Measurements from ENCODE around the gene PAX8. TPM values are rescaled to one million over a fixed set of nuclear protein-coding genes. Genes with fewer than 3 reads are reported as not detected.

The PAX8 gene
- total RNA-seq, 1 experiment from 2014 or later: 0.46 TPM

DNA sequence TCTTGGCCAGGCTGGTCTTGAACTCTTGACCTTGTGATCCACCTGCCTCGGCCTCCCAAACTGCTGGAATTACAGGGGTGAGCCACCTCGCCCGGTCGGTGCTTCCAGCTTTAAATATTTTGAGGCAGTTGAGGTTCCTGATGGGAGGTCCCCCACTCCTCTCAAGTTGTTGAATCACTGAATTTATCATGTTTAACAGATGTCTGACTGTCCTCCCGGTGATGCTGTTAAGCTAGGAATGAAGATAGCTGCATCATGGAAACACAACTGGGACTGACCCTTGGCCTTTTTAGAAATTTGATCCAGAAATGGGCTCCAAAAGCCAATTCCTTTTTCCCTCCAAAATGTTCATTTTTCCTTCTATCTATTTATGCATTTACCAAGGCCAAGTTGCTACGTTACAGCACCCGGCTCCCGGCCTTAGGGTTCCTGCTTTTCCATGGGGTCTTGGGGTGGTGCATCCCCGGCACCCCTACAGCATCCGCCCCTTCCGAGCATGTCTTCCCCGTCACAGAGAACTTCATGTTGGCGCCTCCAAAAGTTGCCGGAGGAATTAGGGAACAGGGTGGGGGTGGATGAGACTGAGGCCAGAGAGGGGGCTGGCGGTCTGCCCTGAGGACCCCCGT is 43.9 kb downstream of the PAX8 start:
- H3K36me3 ChIP-seq: peaks cover 31% of the 10 kb centered on the region
- H3K4me3 ChIP-seq: peak overlapping the region; percentile 79
- no peaks in the 10 kb centered on the region for H3K9me3 ChIP-seq
- no peak for DNase-seq
- no peaks in the 10 kb centered on the region for H3K27me3 ChIP-seq

DNA sequence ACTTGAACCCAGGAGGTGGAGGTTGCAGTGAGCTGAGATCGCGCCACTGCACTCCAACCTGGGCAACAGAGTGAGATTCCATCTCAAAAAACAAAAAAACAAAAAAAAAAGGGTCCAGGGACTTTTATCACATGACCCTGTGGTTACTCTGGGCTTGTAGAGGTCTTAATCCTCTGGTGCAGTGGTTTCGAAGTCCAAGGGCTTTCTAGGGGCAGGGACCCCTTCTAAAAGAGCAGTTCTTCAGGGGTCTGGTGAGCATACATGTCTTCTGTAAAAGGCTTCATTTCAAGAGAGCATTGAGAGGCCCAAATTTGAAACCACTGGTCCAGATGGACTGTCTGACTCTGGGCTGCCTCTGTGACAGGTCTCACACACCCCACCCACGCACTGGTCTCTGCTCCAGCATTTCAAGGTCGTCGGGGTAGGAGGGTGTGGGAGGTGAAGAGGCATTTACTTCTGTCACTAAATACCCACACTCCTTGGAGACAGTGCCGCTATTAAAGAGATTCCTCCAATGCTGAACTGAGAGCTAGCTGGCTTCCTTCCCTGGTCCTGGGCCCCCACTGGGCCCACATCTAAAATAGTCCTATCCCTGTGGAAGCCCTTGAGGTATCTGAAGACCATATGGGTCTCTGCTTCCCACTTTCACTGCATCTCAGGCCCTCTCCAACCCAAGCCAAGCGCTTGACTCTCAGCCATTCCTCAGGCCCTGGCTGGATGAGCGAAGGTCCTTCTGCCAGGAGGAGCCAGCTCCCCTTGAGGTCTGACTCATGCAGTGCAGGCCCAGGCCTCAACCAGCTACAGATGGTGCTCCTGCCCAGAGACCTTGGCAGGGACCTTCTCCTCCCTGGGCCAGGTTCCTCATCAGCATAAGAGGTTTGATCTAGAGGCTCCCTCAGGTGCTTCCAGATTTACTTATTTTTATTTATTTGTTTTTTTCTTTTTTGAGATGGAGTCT is 44.8 kb downstream of the PAX8 start:
- Histone ChIP-seq H3K36me3 (peaks cover 22% of the 10 kb centered on the region), H3K9me3 (no peaks in the 10 kb centered on the region), H3K4me3 (no peak overlapping the region), H3K27me3 (no peaks in the 10 kb centered on the region)
- DNase-seq: peak; percentile 90

DNA sequence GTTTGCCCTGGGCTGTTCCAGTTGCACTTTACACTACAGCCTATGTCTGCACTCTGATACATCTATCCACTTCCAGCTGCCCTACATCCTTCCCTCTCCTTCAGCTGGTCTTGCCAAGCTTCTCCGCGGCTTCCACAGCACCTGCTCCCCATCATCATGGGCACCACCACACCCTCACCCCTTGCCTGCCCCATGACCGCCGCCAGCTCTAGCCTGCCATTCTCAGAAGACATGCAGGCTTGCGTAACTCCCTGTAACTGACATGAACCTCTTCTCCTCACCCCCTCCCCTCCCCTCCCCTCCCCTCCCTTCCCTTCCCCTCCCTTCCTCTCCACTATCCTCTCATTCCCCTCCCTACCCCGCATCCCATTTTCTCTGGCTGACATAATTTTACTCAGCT is 46.0 kb downstream of the PAX8 start:
- H3K27me3 ChIP-seq: no peaks in the 10 kb centered on the region
- H3K9me3 ChIP-seq: no peaks in the 10 kb centered on the region
- H3K4me3 ChIP-seq: no peak overlapping the region
- DNase-seq: no peak
- H3K36me3 ChIP-seq: peaks cover 13% of the 10 kb centered on the region

DNA sequence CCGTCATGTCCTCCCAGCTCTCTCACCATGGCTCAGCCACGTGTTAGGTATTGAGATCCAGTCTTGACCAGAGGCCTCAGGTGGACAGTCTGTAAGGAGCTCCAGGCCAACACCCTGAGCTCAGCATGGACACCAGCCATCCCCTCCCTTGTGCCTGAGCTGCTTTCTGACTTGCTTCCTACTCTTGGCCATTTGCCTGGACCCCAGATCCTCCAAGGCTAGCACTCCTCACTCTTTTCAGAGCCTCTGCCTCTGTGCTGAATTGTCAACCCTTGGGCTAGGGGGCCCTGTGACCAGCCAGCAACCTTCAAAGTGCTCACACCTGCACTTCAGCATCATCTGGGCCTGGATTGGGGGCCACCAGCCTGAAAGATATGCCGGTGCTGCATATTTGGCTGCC is 46.6 kb downstream of the PAX8 start:
- peaks cover 7% of the 10 kb centered on the region for H3K36me3 ChIP-seq
- H3K4me3 ChIP-seq: no peak overlapping the region
- H3K9me3 ChIP-seq: no peaks in the 10 kb centered on the region
- DNase-seq: no peak
- H3K27me3 ChIP-seq: no peaks in the 10 kb centered on the region

DNA sequence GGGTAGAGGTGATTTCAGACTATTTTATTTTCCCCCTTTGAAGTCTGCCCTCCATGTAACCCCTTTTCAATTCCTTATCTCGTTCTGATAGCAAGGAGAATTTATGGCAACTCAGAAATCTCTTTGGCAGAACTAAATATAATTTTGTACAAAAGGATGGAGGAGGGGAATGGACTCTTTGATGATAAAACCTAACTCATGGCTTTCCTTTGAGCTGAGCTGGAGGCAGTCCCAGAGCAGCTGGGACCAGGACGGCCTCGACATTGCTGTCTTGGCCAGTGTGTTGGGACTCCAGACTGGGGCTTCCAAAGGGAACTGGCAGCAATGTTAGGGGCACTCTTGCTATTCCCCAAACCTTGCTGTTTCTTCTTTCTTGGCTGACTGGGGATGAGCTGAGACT is 47.7 kb downstream of the PAX8 start:
- H3K36me3 ChIP-seq: no peaks in the 10 kb centered on the region
- H3K27me3 ChIP-seq: no peaks in the 10 kb centered on the region
- no peaks in the 10 kb centered on the region for H3K9me3 ChIP-seq
- no peak overlapping the region for H3K4me3 ChIP-seq
- DNase-seq: no peak

DNA sequence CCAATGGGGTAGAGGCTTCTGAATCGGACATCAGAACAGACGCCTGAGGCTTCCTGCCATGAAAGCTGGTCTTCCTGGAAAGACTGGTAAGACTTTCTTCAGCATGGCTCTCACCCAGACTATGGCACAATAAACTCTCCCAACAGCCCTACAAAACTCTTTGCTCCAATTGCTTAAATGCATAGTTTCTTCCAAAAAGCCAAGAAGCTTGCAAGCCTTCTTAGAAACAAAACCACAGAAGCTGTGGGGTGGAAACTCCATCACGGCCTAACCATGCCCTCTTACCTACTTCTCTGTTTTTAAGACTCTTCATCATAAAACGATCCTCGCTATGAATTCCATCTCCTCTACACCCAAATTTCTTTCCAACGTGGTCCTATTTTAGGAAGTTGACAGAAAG is 48.2 kb downstream of the PAX8 start:
- no peaks in the 10 kb centered on the region for H3K9me3 ChIP-seq
- no peaks in the 10 kb centered on the region for H3K27me3 ChIP-seq
- no peak overlapping the region for H3K4me3 ChIP-seq
- no peaks in the 10 kb centered on the region for H3K36me3 ChIP-seq
- DNase-seq: no peak

DNA sequence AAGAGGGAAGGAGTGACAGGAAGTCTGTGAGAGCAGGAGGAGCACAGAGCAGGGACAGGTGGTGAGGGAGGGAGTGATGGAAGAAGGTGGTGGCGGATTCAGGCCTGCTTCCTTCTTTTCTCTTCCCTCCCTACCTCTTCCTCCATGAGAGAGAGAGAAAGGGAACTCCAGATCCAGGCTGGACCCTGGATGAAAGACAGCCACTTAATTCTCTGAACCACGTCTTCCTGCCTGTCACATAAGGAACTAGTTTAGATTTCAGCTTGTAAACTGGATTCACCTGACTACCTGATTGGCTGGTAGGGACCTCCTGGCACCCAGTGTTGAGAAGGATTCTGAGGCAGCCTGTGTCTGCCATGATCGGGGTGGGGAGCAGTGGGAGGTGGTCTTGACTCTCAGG is 48.9 kb downstream of the PAX8 start:
- no peaks in the 10 kb centered on the region for H3K9me3 ChIP-seq
- H3K4me3 ChIP-seq: no peak overlapping the region
- H3K27me3 ChIP-seq: no peaks in the 10 kb centered on the region
- no peak for DNase-seq
- H3K36me3 ChIP-seq: no peaks in the 10 kb centered on the region

DNA sequence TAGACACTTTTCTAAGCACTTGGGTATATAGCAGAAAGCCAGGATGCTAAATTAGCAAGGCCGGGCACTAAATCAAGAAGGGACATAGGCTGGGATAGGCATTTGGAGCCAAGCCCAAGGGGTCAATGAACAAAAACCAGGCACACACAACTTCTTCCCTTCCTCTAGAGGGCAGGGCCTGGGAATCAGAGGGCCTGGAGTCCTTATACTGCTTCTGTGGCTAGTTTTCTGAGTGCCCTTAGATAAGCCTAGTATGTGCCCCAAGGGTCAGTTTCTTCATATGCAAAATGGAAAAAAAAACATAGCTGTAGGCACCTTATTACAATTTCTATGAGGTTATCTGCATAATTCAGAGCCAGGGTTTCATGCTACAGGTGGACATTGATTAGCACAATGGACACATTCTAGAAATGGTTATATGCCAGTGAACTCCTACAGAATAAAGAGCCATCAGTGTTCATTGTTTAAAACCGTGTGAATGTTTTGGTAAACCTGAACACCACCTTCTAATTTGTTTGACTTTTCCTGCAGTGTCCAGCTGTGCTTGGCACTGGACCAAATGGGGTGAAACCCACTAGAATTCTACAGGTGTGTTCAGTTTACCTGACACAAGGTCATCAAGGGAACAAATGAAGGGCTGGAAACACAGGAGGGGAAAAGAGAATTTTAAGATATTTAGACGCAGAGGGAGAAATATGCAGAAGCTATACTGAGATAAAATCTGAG is 49.6 kb downstream of the PAX8 start:
- no peak for DNase-seq

DNA sequence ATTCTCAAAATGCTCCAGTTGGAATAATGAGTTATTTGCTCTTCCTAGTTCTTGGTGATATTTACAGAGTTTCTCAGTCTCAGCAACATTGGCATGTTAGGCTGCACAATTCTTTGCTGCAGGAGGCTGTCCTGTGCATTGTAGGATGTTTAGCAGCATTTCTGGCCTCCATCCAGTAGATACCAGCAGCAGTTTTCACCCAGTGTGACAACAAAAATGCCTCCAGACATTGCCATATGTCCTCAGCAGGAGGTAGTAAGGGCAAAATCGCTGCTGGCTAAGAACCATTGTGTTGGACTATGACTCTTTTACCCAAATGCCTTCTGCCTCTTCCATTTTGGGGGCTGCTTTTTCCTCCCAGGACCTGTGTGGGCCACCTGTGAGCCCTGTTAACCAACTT is 50.4 kb downstream of the PAX8 start:
- no peaks in the 10 kb centered on the region for H3K27me3 ChIP-seq
- DNase-seq: no peak
- H3K4me3 ChIP-seq: no peak overlapping the region
- H3K36me3 ChIP-seq: no peaks in the 10 kb centered on the region
- no peaks in the 10 kb centered on the region for H3K9me3 ChIP-seq

More for the DNA sequence above, 49.6 kb downstream of the PAX8 start:
- Histone ChIP-seq H3K27me3 (no peaks in the 10 kb centered on the region), H3K9me3 (no peaks in the 10 kb centered on the region), H3K4me3 (no peak overlapping the region), H3K36me3 (no peaks in the 10 kb centered on the region)

DNA sequence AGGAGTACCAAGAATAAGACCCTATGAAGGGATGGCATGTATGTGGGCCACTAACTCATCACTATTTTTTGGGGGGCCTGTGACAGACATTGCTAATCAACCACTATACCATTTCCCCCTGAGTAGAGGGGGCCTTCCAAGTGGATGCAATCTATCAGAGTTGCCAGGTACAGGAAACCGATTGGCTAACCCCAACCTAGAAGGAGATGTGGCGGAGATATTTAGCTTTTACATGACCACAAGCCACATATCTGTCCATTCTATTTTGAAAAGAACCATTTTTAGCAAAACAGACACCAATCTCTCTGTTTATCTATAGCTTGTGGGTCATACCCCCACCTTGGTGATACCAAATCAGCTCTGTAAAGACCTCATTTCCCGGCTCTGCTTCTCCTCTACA is 51.0 kb downstream of the PAX8 start:
- H3K4me3 ChIP-seq: no peak overlapping the region
- no peak for DNase-seq
- H3K36me3 ChIP-seq: no peaks in the 10 kb centered on the region
- no peaks in the 10 kb centered on the region for H3K27me3 ChIP-seq
- H3K9me3 ChIP-seq: no peaks in the 10 kb centered on the region

DNA sequence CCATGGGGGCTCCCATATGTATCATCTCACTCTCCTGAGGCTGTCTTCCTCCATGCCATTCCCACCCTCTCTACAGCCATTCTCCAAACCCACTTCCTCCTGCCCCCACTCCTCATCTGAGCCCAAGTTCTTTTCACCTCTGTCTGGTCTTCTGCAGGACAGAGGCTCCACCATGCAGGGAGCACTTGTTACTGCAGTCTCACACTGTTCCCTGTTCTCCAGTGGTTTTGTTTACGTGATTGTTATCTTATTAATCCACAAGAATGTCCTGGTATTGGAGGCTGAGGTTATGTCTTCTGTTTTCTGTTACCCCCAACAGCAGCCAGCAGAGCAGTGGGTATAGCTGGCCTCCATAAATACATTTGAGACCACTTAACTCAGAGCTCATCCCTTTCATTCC is 51.4 kb downstream of the PAX8 start:
- H3K27me3 ChIP-seq: no peaks in the 10 kb centered on the region
- no peaks in the 10 kb centered on the region for H3K9me3 ChIP-seq
- no peak overlapping the region for H3K4me3 ChIP-seq
- DNase-seq: no peak
- H3K36me3 ChIP-seq: no peaks in the 10 kb centered on the region

DNA sequence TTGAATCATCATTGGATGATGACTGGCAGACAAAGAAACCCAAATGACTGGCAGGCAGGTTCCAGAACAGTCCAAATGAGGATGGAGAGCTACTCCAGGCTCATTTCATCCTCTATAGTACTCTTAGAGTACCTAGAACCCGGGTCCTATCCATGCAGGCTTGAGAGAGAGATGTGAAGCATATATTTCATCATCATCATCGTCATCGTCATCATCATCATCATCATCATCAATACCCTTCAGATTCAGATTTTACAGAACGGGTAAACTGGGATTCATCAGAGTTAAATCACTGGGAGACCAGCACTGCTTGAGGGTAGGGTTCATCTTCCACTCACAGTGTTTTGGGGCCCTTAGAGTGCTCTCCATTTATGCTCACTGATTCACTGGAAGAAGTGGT is 52.3 kb downstream of the PAX8 start:
- no peak overlapping the region for H3K4me3 ChIP-seq
- no peak for DNase-seq
- H3K9me3 ChIP-seq: no peaks in the 10 kb centered on the region
- no peaks in the 10 kb centered on the region for H3K27me3 ChIP-seq
- H3K36me3 ChIP-seq: no peaks in the 10 kb centered on the region

DNA sequence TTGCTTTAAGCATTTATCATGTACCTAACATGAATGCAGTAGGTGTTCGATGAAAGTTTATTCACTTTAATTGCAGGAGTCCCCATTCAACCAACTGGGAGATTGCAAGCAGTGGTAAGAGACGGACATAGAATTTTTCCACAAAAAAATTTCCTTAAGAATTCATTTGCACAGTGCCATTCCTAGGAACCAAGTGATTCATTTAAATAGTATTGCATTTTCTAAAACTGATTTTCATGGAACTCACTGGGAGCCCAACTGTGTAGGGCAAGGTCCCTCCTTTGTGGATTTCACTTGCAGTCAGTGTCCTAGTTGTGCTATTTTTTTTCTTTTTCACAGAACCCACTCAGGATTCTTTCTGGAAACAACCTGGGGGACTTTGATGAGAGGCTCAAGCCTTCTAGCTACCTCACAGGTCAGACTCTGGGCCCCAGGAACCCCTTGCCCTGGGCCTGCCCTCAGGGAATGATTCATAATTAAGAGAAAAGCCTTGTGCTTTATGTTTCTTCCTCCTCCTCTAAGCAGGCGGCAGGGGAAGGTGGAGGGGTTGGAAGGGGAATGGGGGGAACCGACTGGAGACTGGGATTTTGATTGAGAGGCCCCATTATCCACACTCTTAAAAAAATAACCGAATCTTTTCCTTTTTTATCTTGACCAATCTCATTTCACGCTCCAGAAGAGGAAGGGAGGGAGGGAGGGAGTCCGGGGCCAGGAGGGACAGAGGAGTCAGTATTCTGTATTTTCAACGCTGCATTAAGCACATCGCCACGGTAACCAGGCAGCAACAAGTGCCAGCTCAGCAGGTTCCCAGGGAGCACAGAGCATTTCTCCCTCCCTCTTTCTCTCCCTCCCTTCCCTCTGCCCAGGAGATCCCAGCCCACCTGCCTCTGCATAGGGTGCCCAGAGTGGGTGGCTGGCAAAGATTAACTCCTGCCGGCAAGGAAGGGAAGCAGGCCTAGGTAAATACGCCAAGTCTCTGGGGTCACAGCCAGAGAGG is 53.2 kb downstream of the PAX8 start:
- no peaks in the 10 kb centered on the region for H3K36me3 ChIP-seq
- DNase-seq: no peak
- H3K9me3 ChIP-seq: no peaks in the 10 kb centered on the region
- no peak overlapping the region for H3K4me3 ChIP-seq
- H3K27me3 ChIP-seq: no peaks in the 10 kb centered on the region

DNA sequence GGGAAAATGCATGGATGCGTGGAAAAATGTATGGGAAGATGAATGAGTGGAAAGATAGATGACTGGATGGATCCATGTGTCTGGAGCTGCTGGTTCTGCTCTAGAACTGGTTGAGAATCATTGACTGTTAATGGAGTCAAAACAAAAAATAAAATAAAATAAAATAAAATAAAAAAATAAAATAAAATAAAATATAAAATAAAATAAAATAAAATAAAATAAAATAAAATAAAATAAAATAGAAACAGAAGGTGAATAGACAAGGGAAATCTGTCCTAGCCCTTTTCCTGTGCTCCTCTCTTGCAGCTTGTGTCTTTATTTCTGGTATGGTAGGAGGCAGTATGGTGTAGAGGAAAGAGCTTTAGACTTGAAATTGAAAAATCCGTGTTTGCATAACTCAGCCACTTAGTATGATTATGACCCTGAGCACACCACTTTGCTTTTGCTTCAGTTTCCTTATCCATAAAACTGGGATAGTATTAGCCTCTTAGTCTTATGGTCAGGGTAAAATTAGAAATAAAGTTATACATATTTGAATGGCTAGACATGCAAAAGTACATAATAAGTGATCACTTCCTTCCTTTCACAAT is 54.0 kb downstream of the PAX8 start:
- Histone ChIP-seq H3K36me3 (no peaks in the 10 kb centered on the region), H3K9me3 (no peaks in the 10 kb centered on the region), H3K27me3 (no peaks in the 10 kb centered on the region), H3K4me3 (no peak overlapping the region)
- DNase-seq: no peak

DNA sequence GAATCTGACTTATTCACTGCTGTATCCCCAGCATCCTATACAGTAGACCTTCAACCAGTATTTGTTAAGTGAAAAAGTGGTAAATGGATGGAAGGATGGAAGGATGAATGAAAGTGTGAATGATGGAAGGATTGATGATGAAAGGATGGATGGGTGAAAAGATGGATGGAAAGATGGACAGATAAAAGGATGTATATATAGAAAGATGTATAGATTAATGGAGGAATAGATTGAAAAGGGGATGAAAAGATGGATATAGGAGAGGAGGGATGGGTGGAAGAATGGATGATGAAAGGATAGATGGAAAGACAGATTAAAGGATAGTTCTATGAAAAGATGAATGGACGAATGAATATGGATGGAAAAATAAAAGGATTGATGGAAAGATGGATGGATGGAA is 54.9 kb downstream of the PAX8 start:
- no peaks in the 10 kb centered on the region for H3K27me3 ChIP-seq
- no peaks in the 10 kb centered on the region for H3K9me3 ChIP-seq
- H3K36me3 ChIP-seq: no peaks in the 10 kb centered on the region
- H3K4me3 ChIP-seq: no peak overlapping the region
- no peak for DNase-seq

DNA sequence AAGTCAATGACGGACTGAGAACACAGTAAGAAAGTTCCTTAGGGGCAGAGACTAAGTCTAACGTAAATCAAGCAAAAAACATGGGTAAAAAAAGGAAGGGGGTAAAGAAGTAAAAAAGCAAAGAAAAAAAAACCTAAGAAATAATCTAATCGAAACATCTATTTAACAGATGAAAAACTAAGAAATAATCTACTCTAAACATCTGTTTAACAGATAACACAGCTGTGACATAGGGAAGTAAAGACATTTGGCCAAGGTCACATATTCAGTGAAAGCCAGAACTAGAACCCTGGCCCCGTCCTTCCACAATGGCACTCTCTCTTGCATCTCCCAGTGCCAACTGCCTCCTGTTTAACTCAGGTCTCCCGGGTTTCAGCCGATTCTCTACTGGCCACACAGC is 56.9 kb downstream of the PAX8 start:
- Histone ChIP-seq H3K36me3 (no peaks in the 10 kb centered on the region), H3K9me3 (no peaks in the 10 kb centered on the region), H3K4me3 (no peak overlapping the region), H3K27me3 (no peaks in the 10 kb centered on the region)
- DNase-seq: no peak

All from MG63 (cell line).